ENCODE results near the gene YTHDF1. TPM values are rescaled to one million over a fixed set of nuclear protein-coding genes. Genes with fewer than 3 reads are reported as not detected.

YTHDF1 gene
- total RNA-seq, 1 experiment from 2014 or later: 85.4 TPM

GRCh38 chr20:63150391-63150898 is 65.5 kb downstream of the YTHDF1 start:
- TF ChIP-seq CTCF (conservative IDR thresholded peaks at IDR 0.05): no peak
- 0 out of 4 replicates have a peak, but pooled peaks cover 4% of the 10 kb centered on the region in 2 experiments for H3K4me1 Mint-ChIP-seq

More at GRCh38 chr20:63150391-63150898, 65.5 kb downstream of the YTHDF1 start:
- H2BK20ac ChIP-seq (ENCODE audit: low read depth, low read length, poor library complexity, severe bottlenecking): no peak overlapping the region
- Mint-ChIP-seq H3K27ac (no peak overlapping the region), H3K36me3 (ENCODE audit: insufficient read depth in 1 of 3, low read depth in 3 of 3) (peaks cover 2 to 11% (median 9%) of the 10 kb centered on the region in 3 experiments; a peak in 6 of 7 replicates), H3K9me3 (peaks cover 18 to 24% of the 10 kb centered on the region in 2 experiments), H3K27me3 (ENCODE audit: low read depth) (peaks cover 20% of the 10 kb centered on the region), H3K4me3 (no peak overlapping the region)
- no peaks in the 10 kb centered on the region; the same call in 1 of the 2 replicates for H3K4me1 ChIP-seq (ENCODE audit: insufficient read depth, low read length)
- no peak for DNase-seq
- no peak overlapping the region for H2BK120ac ChIP-seq (ENCODE audit: low read depth, low read length, poor library complexity, severe bottlenecking)
- no peak overlapping the region for H2BK15ac ChIP-seq (ENCODE audit: low read depth, low read length)
- no peaks in the 10 kb centered on the region for H3K27me3 ChIP-seq (ENCODE audit: insufficient read depth, low read length)
- no peak overlapping the region for H2AFZ ChIP-seq (ENCODE audit: low read length)
- no peak overlapping the region for H2BK12ac ChIP-seq (ENCODE audit: insufficient read length, low read depth, low read length)
- H3K18ac ChIP-seq (ENCODE audit: insufficient read length, low read depth, low read length): no peak overlapping the region
- H3K4me2 ChIP-seq (ENCODE audit: insufficient read depth, insufficient read length, low read length): no peak overlapping the region
- H4K91ac ChIP-seq (ENCODE audit: insufficient read length, low read depth, low read length): no peak overlapping the region
- no peak overlapping the region for H4K8ac ChIP-seq (replicated peaks; ENCODE audit: insufficient read length, low read depth, low read length)
- H2BK5ac ChIP-seq (ENCODE audit: insufficient read length, low read length): no peak overlapping the region
- H3K23ac ChIP-seq (ENCODE audit: insufficient read length, low read depth, low read length): no peak overlapping the region
- H3K79me1 ChIP-seq (ENCODE audit: insufficient read depth, low read depth, low read length, poor library complexity, severe bottlenecking): no peaks in the 10 kb centered on the region
- H3K27ac ChIP-seq (ENCODE audit: insufficient read length, low read depth, low read length): no peak overlapping the region
- H3T11ph ChIP-seq (ENCODE audit: low read length): no peak overlapping the region
- no peak overlapping the region for H3K9ac ChIP-seq (ENCODE audit: extremely low read depth, insufficient read length, low read length)
- no peak overlapping the region for H3K56ac ChIP-seq (ENCODE audit: insufficient read length, low read depth, low read length)
- H3K23me2 ChIP-seq (ENCODE audit: insufficient read length, low read depth, low read length, poor library complexity, severe bottlenecking): no peaks in the 10 kb centered on the region
- no CpG with 5 or more reads among the region's 19 CpGs for whole genome bisulfite sequencing (ENCODE audit: extremely low coverage, insufficient read length, low lambda C conversion rate)
- no peak overlapping the region for H2AK5ac ChIP-seq (ENCODE audit: insufficient read length, low read length)
- H4K20me1 ChIP-seq (ENCODE audit: control insufficient read depth, insufficient read depth, insufficient read length): no peaks in the 10 kb centered on the region
- H3K9me3 ChIP-seq (ENCODE audit: control insufficient read depth, low read depth, low read length): peaks cover 8% of the 10 kb centered on the region
- H3K4ac ChIP-seq (ENCODE audit: low read depth, low read length): no peak overlapping the region
- no peaks in the 10 kb centered on the region for H3K79me2 ChIP-seq (ENCODE audit: insufficient read depth, low read length)
- H3K14ac ChIP-seq (ENCODE audit: insufficient read depth, low read length): no peak overlapping the region
- H4K5ac ChIP-seq (ENCODE audit: insufficient read length, low read depth, low read length): no peak overlapping the region
